HepG2 (cell line): ENCODE results near the gene HLCS. TPM values are rescaled to one million over a fixed set of nuclear protein-coding genes. Genes with fewer than 3 reads are reported as not detected.

Experiments
- BORCS8-MEF2B ChIP-seq: sonication (generic); formaldehyde crosslinking; IDR thresholded peaks from 2 replicates; pipeline ENCODE4 v1.8.0; 2022; ENCODE audit warnings: mild to moderate bottlenecking, missing genetic modification reagents
- BRCA1 ChIP-seq: sonication (generic); formaldehyde crosslinking; IDR thresholded peaks from 2 replicates; pipeline ENCODE4 v1.4.0; 2020; ENCODE audit warnings: missing genetic modification reagents
- CBFB ChIP-seq: sonication (generic); formaldehyde crosslinking; IDR thresholded peaks from 2 replicates; pipeline ENCODE4 v1.4.0; 2020; ENCODE audit warnings: missing genetic modification reagents
- HMGXB4 ChIP-seq, 2 experiments: sonication (generic) in 1 of 2; formaldehyde crosslinking in 1 of 2; IDR thresholded peaks; 2 replicates each; pipeline versions ENCODE4 v1.4.0 to v1.6.1; 2018 to 2020; ENCODE audit warnings: missing genetic modification reagents in 2 of 2, borderline replicate concordance in 1 of 2, low read depth in 1 of 2, mild to moderate bottlenecking in 1 of 2, missing biosample characterization in 1 of 2
- KIAA2018 ChIP-seq: sonication (generic); formaldehyde crosslinking; IDR thresholded peaks from 2 replicates; pipeline ENCODE4 v1.5.0; 2020; ENCODE audit warnings: mild to moderate bottlenecking, missing genetic modification reagents, borderline replicate concordance
- MED13 ChIP-seq: sonication (generic); formaldehyde crosslinking; IDR thresholded peaks from 2 replicates; pipeline ENCODE4 v1.5.0; 2020; ENCODE audit warnings: missing genetic modification reagents
- RERE ChIP-seq: IDR thresholded peaks from 2 replicates; pipeline ENCODE4 v1.6.1; 2016; ENCODE audit warnings: low read depth, missing genetic modification reagents, missing compliant biosample characterization
- UBTF ChIP-seq: sonication (generic); formaldehyde crosslinking; IDR thresholded peaks from 2 replicates; pipeline ENCODE4 v1.4.0; 2020; ENCODE audit warnings: mild to moderate bottlenecking, missing genetic modification reagents
- ZNF546 ChIP-seq: sonication (generic); formaldehyde crosslinking; conservative IDR thresholded peaks from 2 replicates; pipeline ENCODE4 v1.8.1; 2023; ENCODE audit warnings: mild to moderate bottlenecking, missing genetic modification reagents
- polyA plus RNA-seq, 8 experiments: library from polyadenylated mRNA; depleted of rRNA in 3 of 8; stranded (reverse) in 7 of 8; unstranded in 1 of 8; fragments of >200 nt; fragmentation: Illumina TruSeq in 4 of 8; extraction: Trizol in 4 of 8; gene quantifications; 2 replicates each; pipeline versions ENCODE4 v1.2.1 to v1.2.3, GENCODE V29; 2011 to 2016; ENCODE audit warnings: low read depth in 4 of 8, missing spikeins in 1 of 8, mixed read lengths in 1 of 8; ENCODE audit not compliant: insufficient read depth in 1 of 8
- total RNA-seq, 5 experiments: library from RNA; depleted of rRNA; stranded (reverse); fragments of >200 nt; fragmentation: Illumina TruSeq; extraction: Trizol; gene quantifications; 2 replicates each; pipeline ENCODE4 v1.2.3, GENCODE V29; 2016; ENCODE audit warnings: low read depth in 1 of 5

HLCS gene
- total and polyA plus RNA-seq, 2 of the 13 experiments (the other 11 are each of a cell fraction or from before 2014, with no cell fraction given) = 7.9 to 12.3 TPM

GRCh38 chr21:36966066-36966820 is at the start of gene HLCS (continued):
- TF ChIP-seq KIAA2018 (no peak), HMGXB4 (CRISPR knock-in tag; IDR thresholded peaks at IDR 0.05; ENCODE audit: borderline replicate concordance in 1 of 2, low read depth in 1 of 2) (peak in 1 of 2 experiments; percentile 77; a peak in 2 of 4 replicates), BRCA1 (CRISPR knock-in tag) (no peak), ZNF546 (peak; percentile 63; the same call in 1 of the 2 replicates), MED13 (no peak), BORCS8-MEF2B (CRISPR knock-in tag) (peak; percentile 64; the same call in 1 of the 2 replicates), CBFB (CRISPR knock-in tag) (no peak), RERE (CRISPR knock-in tag) (no peak), UBTF (CRISPR knock-in tag) (peak; percentile 85; the same call in 1 of the 2 replicates)
